OCI-LY1 (cell line): ENCODE data around the gene TMA16.

Experiments
- H2AFZ ChIP-seq: fragments of 200-600 bp; sonication (generic), shearing (Covaris generic); 2 replicates; pipeline ENCODE4 v1.6.0; 2014; ENCODE audit warnings: antibody characterized with exemption, mild to moderate bottlenecking, low read length
- H3F3A ChIP-seq: fragments of 200-600 bp; sonication (generic), shearing (Covaris generic); 2 replicates; pipeline ENCODE4 v1.6.0; 2014; ENCODE audit warnings: mild to moderate bottlenecking, antibody characterized with exemption, low read length, moderate library complexity; ENCODE audit not compliant: insufficient read depth
- H3K27ac ChIP-seq: fragments of 200-600 bp; sonication (generic); 2 replicates; pipeline ENCODE4 v1.5.1; 2014; ENCODE audit warnings: low read length, mixed run types, mild to moderate bottlenecking, low read depth; ENCODE audit not compliant: poor library complexity, severe bottlenecking
- H3K27me3 ChIP-seq: fragments of 200-600 bp; sonication (generic); 2 replicates; pipeline ENCODE4 v1.6.0; 2014; ENCODE audit warnings: antibody characterized with exemption, mild to moderate bottlenecking, low read length, moderate library complexity; ENCODE audit not compliant: insufficient read depth
- H3K36me3 ChIP-seq: fragments of 200-600 bp; sonication (generic); 2 replicates; pipeline ENCODE4 v1.6.1; 2014; ENCODE audit warnings: mild to moderate bottlenecking, antibody characterized with exemption, low read length, moderate library complexity, mixed read lengths; ENCODE audit not compliant: insufficient read depth
- H3K4me1 ChIP-seq: fragments of 200-600 bp; sonication (generic); 2 replicates; pipeline ENCODE4 v1.5.1; 2014; ENCODE audit warnings: mild to moderate bottlenecking, low read length, moderate library complexity; ENCODE audit not compliant: insufficient read depth, severe bottlenecking
- H3K4me2 ChIP-seq: fragments of 200-600 bp; sonication (generic), shearing (Covaris generic); 2 replicates; pipeline ENCODE4 v1.6.1; 2014; ENCODE audit warnings: low read length
- H3K4me3 ChIP-seq: fragments of 200-600 bp; sonication (generic); 2 replicates; pipeline ENCODE4 v1.5.1; 2014; ENCODE audit warnings: low read length, low read depth, mild to moderate bottlenecking, mixed read lengths; ENCODE audit not compliant: poor library complexity, severe bottlenecking
- H3K79me2 ChIP-seq: fragments of 200-600 bp; shearing (Covaris generic); 2 replicates; pipeline ENCODE4 v1.6.1; 2016; ENCODE audit warnings: mixed run types, low read length, mixed read lengths; ENCODE audit not compliant: insufficient read depth
- H3K9ac ChIP-seq: fragments of 200-600 bp; sonication (generic), shearing (Covaris generic); 2 replicates; pipeline ENCODE4 v1.6.1; 2014; ENCODE audit warnings: mild to moderate bottlenecking, low read length, mixed read lengths
- H3K9me2 ChIP-seq: fragments of 200-600 bp; sonication (generic), shearing (Covaris generic); 2 replicates; pipeline ENCODE4 v1.6.1; 2014; ENCODE audit warnings: low read depth, mild to moderate bottlenecking, low read length, mixed read lengths
- H3K9me3 ChIP-seq: fragments of 200-600 bp; shearing (Covaris generic); 2 replicates; pipeline ENCODE4 v1.6.1; 2014; ENCODE audit warnings: low read length, mixed read lengths
- H4K20me1 ChIP-seq: fragments of 200-600 bp; sonication (generic), shearing (Covaris generic); 2 replicates; pipeline ENCODE4 v1.6.0; 2016; ENCODE audit warnings: mild to moderate bottlenecking, low read length; ENCODE audit not compliant: insufficient read depth
- EZH2 ChIP-seq: fragments of 200-600 bp; sonication (generic), shearing (Covaris generic); IDR thresholded peaks from 2 replicates; pipeline ENCODE4 v1.8.0; 2017; ENCODE audit warnings: borderline replicate concordance, mixed run types, mild to moderate bottlenecking, antibody characterized with exemption, low read length, moderate library complexity, mixed read lengths
- TF ChIP-seq, protein P1 (sequence below): fragments of 200-600 bp; sonication (generic), shearing (Covaris generic); IDR thresholded peaks from 2 replicates; pipeline ENCODE4 v1.5.1; 2017; ENCODE audit warnings: mild to moderate bottlenecking, antibody characterized with exemption, low read length, moderate library complexity, mixed read lengths

TMA16 gene

DNA sequence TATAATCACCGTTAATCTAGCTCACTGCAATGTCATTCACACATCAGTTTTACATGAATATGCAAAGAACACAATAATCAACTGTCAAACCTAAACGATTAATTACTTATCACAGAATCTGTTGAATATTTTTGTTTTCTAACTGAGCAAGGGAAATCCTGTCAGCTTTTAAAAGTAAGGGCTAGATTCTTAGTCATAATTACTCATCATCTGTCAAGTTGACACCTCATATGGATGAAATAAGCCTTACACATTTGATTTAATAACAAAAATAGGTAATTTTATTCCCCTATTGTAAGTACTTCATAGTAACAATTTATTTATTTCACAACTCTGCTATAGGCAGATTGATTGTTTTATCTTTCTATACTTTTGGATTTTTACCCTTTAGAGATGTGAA is 32.7 kb downstream of the TMA16 start:
- Histone ChIP-seq H3K4me3 (no peak overlapping the region), H3K27ac (no peak overlapping the region), H3K4me2 (no peak overlapping the region), H3K27me3 (no peaks in the 10 kb centered on the region), H3K4me1 (no peaks in the 10 kb centered on the region), H3F3A (peaks cover 4% of the 10 kb centered on the region; the same call in 1 of the 2 replicates), H2AFZ (no peak overlapping the region), H3K9ac (no peak overlapping the region), H3K9me2 (no peaks in the 10 kb centered on the region), H3K79me2 (no peaks in the 10 kb centered on the region), H4K20me1 (no peaks in the 10 kb centered on the region), H3K36me3 (peaks cover 92% of the 10 kb centered on the region), H3K9me3 (no peaks in the 10 kb centered on the region)
- TF ChIP-seq, protein P1, sequence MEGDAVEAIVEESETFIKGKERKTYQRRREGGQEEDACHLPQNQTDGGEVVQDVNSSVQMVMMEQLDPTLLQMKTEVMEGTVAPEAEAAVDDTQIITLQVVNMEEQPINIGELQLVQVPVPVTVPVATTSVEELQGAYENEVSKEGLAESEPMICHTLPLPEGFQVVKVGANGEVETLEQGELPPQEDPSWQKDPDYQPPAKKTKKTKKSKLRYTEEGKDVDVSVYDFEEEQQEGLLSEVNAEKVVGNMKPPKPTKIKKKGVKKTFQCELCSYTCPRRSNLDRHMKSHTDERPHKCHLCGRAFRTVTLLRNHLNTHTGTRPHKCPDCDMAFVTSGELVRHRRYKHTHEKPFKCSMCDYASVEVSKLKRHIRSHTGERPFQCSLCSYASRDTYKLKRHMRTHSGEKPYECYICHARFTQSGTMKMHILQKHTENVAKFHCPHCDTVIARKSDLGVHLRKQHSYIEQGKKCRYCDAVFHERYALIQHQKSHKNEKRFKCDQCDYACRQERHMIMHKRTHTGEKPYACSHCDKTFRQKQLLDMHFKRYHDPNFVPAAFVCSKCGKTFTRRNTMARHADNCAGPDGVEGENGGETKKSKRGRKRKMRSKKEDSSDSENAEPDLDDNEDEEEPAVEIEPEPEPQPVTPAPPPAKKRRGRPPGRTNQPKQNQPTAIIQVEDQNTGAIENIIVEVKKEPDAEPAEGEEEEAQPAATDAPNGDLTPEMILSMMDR: no peak
- TF ChIP-seq EZH2: no peak

DNA sequence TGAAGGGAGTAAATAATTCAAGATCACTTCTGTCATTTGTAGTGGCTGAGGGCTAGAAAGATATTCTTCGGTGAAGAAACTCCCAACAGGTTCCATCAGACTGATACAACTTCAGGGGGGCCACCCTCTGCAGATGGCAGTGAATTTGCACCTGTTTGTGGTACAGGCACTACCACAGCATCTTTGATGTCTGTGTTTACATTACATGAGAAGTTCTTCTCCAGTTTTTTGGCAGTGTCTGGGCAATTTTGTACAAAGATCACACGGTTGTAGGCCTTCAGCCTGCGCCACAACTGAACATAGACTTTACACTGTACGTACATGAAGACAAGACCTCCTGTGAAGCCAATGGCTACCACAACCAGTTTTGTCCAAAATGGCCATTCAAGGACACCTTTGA is 34.2 kb downstream of the TMA16 start:
- Histone ChIP-seq H3F3A (peaks cover 4% of the 10 kb centered on the region; the same call in 1 of the 2 replicates), H3K9me3 (no peaks in the 10 kb centered on the region), H3K27ac (no peak overlapping the region), H2AFZ (no peak overlapping the region), H3K36me3 (peaks cover 78% of the 10 kb centered on the region), H3K4me1 (no peaks in the 10 kb centered on the region), H3K9me2 (no peaks in the 10 kb centered on the region), H3K9ac (no peak overlapping the region), H3K4me2 (no peak overlapping the region), H3K4me3 (no peak overlapping the region), H4K20me1 (no peaks in the 10 kb centered on the region), H3K27me3 (no peaks in the 10 kb centered on the region), H3K79me2 (no peaks in the 10 kb centered on the region)
- no peak for TF ChIP-seq EZH2
- TF ChIP-seq, protein P1: no peak

DNA sequence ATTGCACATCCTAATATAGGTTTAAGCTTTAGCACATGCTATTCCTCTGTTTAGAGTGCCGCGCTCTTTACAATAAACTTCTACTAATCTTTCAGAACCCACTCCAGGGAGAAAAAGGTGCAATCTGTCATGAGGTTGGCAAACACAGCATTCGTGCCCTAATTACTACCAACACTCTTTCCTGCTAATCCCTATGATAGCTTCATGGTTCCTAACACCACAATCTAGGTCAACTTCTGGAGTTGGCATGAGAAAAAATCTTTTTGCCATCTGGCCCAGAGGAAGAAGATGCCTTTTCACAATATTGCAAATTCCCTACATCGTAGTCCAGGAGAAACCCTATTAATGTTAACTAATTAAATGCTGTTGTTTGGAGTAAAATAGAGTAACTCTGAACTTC is 39.6 kb downstream of the TMA16 start:
- no peak overlapping the region for H3K27ac ChIP-seq
- peaks cover 4% of the 10 kb centered on the region; the same call in 1 of the 2 replicates for H3F3A ChIP-seq
- no peaks in the 10 kb centered on the region for H4K20me1 ChIP-seq
- H3K79me2 ChIP-seq: no peaks in the 10 kb centered on the region
- no peak overlapping the region for H3K4me2 ChIP-seq
- H3K9ac ChIP-seq: no peak overlapping the region
- no peaks in the 10 kb centered on the region for H3K4me1 ChIP-seq
- H3K36me3 ChIP-seq: peaks cover 25% of the 10 kb centered on the region
- no peak overlapping the region for H2AFZ ChIP-seq
- H3K9me2 ChIP-seq: no peaks in the 10 kb centered on the region
- no peaks in the 10 kb centered on the region for H3K9me3 ChIP-seq
- H3K4me3 ChIP-seq: no peak overlapping the region
- TF ChIP-seq, protein P1: no peak
- TF ChIP-seq EZH2: no peak
- H3K27me3 ChIP-seq: no peaks in the 10 kb centered on the region
